NCI-H2171 treated with DMSO at 0.1 percent for 48 hours (cell line): Measurements from ENCODE around the gene S1PR4.
"Not testable (repeated sequence)": the region's sequence is repeated elsewhere in the genome, so short reads cannot be mapped to it uniquely, and the experiment has no call there.

Experiments used
- DNase-seq: peaks from one replicate; lab custom pipeline; 2025; lab: John Stamatoyannopoulos, UW

Gene S1PR4

DNA sequence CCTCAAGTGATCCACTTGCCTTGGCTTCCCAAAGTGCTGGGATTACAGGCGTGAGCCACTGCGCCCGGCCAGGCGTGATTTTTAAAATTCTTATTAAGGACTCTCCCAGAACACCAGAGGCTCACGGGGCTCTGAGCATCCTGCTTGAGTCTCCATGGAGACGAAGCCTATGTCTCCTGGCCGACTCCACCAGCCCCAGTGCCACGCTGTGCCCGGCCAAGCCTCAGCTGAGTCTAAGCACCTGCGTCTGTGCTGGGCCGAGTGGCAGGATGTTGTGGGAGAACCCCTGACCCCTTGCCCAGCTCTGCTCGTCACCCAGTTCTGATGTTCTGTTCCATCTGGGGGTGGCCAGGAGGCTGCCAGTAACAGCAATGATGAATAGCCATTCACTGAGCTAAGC, 42.0 kb downstream of the S1PR4 start:
- no peak for DNase-seq

DNA sequence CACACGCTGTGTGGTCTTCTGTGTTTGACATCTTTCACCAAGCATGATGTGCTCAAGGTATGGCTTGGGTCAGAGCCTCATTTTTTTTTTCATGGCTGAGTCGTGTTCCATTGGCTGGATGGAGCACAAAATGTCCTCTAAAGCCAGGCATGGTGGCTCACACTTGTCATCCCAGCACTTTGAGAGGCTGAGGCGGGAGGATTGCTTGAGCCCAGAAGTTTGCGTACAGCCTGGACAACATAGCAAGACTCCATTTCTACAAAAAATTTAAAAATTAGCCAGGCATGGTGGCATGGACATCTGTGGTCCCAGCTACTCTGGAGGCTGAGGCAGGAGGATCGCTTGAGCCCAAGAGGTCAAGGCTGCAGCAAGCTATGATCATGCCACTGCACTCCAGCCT, 43.0 kb downstream of the S1PR4 start:
- DNase-seq, result not testable (repeated sequence)

DNA sequence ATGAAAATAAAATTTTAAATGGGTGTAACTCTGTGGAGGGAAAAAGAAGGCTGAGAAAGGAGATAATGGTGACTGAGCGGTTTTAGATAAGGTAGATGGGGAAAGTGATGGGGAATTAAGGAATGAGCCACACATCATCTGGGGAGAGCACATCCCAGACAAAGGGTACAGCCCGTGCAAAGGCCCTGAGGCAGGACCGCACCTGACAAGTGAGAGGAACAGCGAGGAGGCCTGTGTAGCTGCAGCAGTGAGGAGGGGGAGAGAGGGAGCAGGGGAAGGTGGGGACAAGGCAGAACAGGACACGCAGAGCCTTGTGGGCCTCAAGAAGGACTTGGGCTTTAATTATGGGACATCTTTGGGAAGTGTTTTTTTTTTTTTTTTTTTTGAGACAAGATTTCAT, 44.1 kb downstream of the S1PR4 start:
- DNase-seq, result no peak

DNA sequence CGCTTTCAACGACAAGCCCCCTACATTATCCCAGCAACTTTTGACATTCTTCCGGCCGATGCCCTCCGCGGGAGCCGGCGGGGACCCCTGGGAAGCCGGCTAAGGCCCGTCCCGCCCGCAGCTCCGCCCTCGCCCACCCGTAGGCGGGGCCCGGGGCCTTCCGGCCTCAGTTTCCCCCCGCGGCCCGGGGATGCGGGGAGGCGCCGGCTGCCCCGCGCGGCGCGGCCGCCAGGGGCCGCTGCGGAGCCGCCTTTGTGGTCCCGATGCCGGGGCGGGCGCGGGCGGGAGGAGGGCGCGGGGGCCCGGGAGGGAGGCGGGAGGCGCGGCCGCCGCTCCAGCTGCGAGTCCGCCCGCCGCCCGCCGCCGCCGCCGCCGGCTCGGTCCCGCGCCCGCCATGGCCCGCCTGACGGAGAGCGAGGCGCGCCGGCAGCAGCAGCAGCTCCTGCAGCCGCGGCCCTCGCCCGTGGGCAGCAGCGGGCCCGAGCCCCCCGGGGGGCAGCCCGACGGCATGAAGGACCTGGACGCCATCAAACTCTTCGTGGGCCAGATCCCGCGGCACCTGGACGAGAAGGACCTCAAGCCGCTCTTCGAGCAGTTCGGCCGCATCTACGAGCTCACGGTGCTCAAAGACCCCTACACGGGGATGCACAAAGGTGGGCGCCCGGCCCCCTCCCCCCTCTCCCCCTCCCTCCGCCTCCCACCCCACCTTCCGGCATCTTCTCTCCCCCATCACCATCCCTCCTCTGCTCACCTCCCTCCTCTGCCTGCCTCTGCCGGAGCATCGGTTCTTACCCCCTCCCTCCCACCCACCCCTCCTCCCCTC, 46.0 kb downstream of the S1PR4 start, which contains the start of gene CELF5:
CELF5 (plus strand) TSS at position 316 of the 823 bp plus-strand sequence; CDS start at position 395, 79 bp downstream.
- peak; percentile 62 for DNase-seq

DNA sequence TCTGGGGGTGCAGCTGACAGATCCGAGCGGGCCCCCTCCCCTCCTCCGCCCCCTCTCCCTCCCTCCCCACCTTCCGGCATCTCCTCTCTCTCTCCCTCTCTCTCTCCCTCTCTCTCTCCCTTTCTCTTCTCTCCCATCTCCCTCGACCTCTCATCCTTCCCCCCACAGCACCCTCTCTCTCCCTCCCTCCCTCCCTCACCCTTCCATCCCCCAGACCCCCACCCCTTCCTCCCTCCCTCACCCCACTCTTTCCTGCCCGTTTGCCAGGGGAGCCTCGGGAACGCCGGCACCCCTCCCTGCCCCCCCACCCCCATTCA, 46.6 kb downstream of the S1PR4 start:
- DNase-seq, result peak; percentile 62

DNA sequence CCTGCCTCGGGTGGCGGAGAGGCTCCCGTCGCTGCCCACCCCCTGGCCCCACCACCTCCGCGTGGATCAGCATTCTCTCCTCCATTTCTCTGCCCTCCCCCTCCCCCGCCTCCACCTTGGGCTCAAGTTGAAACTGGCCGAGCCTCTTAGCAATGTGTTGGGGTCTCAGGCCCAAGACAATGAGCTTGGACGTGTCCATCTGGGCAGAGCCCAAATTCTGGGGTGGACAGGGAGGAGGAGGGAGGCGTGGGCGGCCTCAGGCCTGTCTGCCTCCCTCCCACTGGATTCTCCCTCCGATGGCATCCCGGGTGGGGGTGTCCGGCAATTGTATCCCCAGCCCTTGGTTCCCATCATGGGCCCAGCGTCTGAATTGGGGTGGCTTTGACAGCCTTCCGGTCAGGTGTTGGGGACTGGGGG, 47.1 kb downstream of the S1PR4 start:
- DNase-seq, result no peak

DNA sequence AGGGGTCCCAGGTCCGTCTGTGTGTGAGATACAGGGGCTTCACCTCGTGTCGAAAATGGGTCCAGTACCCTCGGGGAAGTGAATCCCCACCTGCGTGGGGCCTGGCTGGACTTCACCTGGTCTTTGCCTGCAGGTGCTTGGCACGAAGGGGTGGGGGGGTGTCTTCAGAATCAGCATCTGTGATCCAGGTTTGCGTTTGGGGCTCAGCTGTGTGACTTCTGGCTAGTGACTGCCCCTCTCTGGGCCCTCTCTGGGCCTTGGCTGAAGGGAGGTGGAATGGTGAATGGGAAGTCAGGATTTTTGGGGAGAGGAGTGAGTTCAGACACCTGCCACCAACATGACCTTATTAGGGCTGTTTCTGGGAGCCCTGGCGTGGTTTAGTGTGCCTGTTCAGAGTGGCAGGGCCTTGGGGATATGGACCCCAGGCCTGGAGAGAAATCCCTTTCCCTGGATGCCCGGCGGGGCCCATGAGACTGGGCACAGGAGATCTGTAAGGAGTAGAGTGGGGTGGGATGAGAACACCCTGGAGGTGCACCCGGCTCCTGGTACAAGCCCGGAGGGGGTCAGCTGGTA, 48.6 kb downstream of the S1PR4 start:
- DNase-seq, result no peak

DNA sequence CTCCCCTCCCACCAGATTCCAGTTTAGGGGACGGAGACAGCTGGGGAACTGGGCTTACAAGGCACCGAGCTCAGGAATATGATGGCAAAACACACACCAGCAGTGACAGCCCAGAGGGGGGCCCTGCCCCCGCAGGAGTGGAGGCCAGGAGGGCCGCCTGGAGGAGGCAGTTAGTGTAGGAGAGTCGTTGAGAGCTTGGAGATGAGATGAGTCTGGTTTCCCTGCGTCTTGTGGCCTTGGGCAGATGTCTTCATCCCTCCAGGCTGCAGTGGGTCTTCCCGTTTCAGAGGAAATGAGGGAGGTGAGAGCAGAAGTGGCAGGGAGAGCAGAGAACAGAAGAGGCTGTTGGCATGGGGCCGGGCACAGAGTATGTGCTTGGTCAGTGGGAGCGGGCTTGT, 50.8 kb downstream of the S1PR4 start:
- no peak for DNase-seq
